SK-N-SH (cell line): ENCODE measurements around the gene FAM240B.

Source experiments
- CTCF ChIP-seq: fragments of 200-600 bp; sonication (generic); IDR thresholded peaks from 2 replicates; pipeline ENCODE4 v1.6.1; 2017; ENCODE audit warnings: antibody characterized with exemption, mild to moderate bottlenecking, moderate library complexity
- EZH2phosphoT487 ChIP-seq: fragments of 200-600 bp; sonication (generic); IDR thresholded peaks from 2 replicates; pipeline ENCODE4 v1.6.1; 2017; ENCODE audit warnings: low read depth, mixed run types, mild to moderate bottlenecking, antibody characterized with exemption, moderate library complexity, borderline replicate concordance
- FOSL2 ChIP-seq: IDR thresholded peaks from 2 replicates; pipeline ENCODE4 v1.4.0; 2012; ENCODE audit warnings: low read depth, mild to moderate bottlenecking, moderate library complexity, borderline replicate concordance
- FOXJ3 ChIP-seq: sonication (generic); formaldehyde crosslinking; IDR thresholded peaks from 2 replicates; pipeline ENCODE4 v1.5.1; 2020; ENCODE audit warnings: mild to moderate bottlenecking, missing genetic modification reagents
- FOXM1 ChIP-seq: IDR thresholded peaks from 2 replicates; pipeline ENCODE4 v1.4.0; 2012; ENCODE audit warnings: low read depth, mild to moderate bottlenecking
- JUND ChIP-seq: IDR thresholded peaks from 2 replicates; pipeline ENCODE4 v1.4.0; 2012
- MAX ChIP-seq: IDR thresholded peaks from 2 replicates; pipeline ENCODE4 v1.4.0; 2012; ENCODE audit warnings: low read depth
- MXI1 ChIP-seq: IDR thresholded peaks from 2 replicates; pipeline ENCODE4 v1.6.1; 2012; ENCODE audit warnings: mild to moderate bottlenecking, low read depth, low read length, improper control_type of control experiment
- RAD21 ChIP-seq: IDR thresholded peaks from 2 replicates; pipeline ENCODE4 v1.6.1; 2012; ENCODE audit warnings: mild to moderate bottlenecking, low read length
- REST ChIP-seq: IDR thresholded peaks from 2 replicates; pipeline ENCODE4 v1.6.1; 2012; ENCODE audit warnings: mild to moderate bottlenecking, low read depth, low read length, moderate library complexity
- RXRA ChIP-seq: IDR thresholded peaks from 2 replicates; pipeline ENCODE4 v1.4.0; 2012; ENCODE audit warnings: low read depth, mild to moderate bottlenecking, borderline replicate concordance
- TCF12 ChIP-seq: IDR thresholded peaks from 2 replicates; pipeline ENCODE4 v1.4.0; 2012
- TEAD4 ChIP-seq: IDR thresholded peaks from 2 replicates; pipeline ENCODE4 v1.4.0; 2012; ENCODE audit warnings: mild to moderate bottlenecking, borderline replicate concordance; ENCODE audit not compliant: insufficient read depth
- YY1 ChIP-seq: IDR thresholded peaks from 2 replicates; pipeline ENCODE4 v1.4.0; 2012; ENCODE audit warnings: low read depth, mild to moderate bottlenecking

DNA sequence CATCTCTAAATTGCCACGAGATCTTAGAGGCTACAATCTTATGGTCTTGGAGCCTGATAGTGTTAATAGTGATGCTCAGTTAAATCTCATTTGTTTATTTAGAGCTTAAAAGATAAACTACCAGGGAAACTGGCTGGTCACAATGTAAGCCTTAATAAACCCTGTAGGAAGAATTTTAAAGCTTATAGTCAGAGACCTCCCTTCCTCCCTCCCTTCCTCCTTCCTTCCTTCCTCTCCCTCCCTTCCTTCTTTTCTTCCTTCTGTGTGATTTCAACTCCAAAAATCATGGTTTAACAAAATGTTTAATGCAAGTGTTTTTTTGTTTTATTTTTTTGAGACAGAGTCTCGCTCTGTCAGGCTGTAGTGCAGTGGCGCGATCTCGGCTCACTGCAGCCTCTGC, 14.9 kb upstream of the FAM240B start:
- TF ChIP-seq FOSL2 (no peak), REST (no peak), TEAD4 (no peak), CTCF (no peak), FOXJ3 (no peak), RAD21 (no peak), EZH2phosphoT487 (no peak), RXRA (no peak), MAX (no peak), TCF12 (no peak), YY1 (no peak), JUND (no peak), FOXM1 (no peak), MXI1 (no peak)
